B cell (primary cell): ENCODE results near the gene DENND1C.

ENCODE experiments used
- EZH2 ChIP-seq: IDR thresholded peaks from 2 replicates; pipeline ENCODE4 v1.6.1; 2012; ENCODE audit warnings: borderline replicate concordance, low read depth, mild to moderate bottlenecking, moderate library complexity, low read length; ENCODE audit not compliant: insufficient read depth, poor library complexity, severe bottlenecking
- TF ChIP-seq, protein P1 (sequence below): fragments of 200-600 bp; IDR thresholded peaks from one replicate; pipeline ENCODE4 v1.8.0; 2022; ENCODE audit warnings: antibody characterized with exemption, mild to moderate bottlenecking

DNA sequence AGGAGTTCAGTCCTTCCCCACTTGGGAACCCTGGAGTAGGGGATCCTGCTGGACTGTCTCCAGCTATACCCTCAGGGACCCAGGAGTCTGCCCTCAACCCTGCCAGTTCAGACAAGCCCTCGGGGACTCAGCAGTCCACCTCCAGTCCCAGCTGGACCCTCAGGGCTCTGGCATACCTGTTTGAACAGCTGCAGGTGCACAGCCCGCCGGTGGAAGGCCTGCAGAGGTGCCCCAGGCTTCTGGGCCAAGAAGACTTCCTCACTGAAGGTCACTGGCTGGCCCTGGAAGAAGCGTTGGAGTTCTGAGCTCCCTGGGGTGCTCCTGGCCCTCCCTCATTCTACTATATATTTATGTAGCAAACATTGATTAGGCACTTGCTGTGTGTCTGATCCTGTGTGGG is 8.9 kb downstream of the DENND1C start:
- TF ChIP-seq, protein P1, sequence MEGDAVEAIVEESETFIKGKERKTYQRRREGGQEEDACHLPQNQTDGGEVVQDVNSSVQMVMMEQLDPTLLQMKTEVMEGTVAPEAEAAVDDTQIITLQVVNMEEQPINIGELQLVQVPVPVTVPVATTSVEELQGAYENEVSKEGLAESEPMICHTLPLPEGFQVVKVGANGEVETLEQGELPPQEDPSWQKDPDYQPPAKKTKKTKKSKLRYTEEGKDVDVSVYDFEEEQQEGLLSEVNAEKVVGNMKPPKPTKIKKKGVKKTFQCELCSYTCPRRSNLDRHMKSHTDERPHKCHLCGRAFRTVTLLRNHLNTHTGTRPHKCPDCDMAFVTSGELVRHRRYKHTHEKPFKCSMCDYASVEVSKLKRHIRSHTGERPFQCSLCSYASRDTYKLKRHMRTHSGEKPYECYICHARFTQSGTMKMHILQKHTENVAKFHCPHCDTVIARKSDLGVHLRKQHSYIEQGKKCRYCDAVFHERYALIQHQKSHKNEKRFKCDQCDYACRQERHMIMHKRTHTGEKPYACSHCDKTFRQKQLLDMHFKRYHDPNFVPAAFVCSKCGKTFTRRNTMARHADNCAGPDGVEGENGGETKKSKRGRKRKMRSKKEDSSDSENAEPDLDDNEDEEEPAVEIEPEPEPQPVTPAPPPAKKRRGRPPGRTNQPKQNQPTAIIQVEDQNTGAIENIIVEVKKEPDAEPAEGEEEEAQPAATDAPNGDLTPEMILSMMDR: no peak
- TF ChIP-seq EZH2: no peak
